Common myeloid progenitor, CD34-positive (primary cell): ENCODE results near the gene PARP11.

Source experiments
- CTCF ChIA-PET: fragments of 350-600 bp; sonication (Branson Sonifier 250); formaldehyde crosslinking; loops from one replicate; lab custom pipeline; 2021; ENCODE audit warnings: antibody characterized with exemption; lab: Charles Lee
- POLR2A ChIA-PET: fragments of 350-600 bp; sonication (Branson Sonifier 250); formaldehyde crosslinking; loops from one replicate; lab custom pipeline; 2021; ENCODE audit warnings: antibody characterized with exemption; lab: Charles Lee
- DNase-seq, 3 donors: peaks; one replicate each; pipeline versions ENCODE4 v3.0.0 to v3.0.0-alpha.2; 2013
- H3K27ac ChIP-seq, 2 experiments: 1 replicate in 1 of 2; 2 replicates in 1 of 2; pipeline ENCODE4 v1.7.0; 2013; ENCODE audit warnings: inconsistent platforms in 2 of 2, low read length in 2 of 2, mild to moderate bottlenecking in 2 of 2, low read depth in 1 of 2, moderate library complexity in 1 of 2; ENCODE audit not compliant: severe bottlenecking in 2 of 2, insufficient read depth in 1 of 2, poor library complexity in 1 of 2
- H3K27me3 ChIP-seq, 5 experiments: replicated peaks in 2 of 5; 1 replicate in 3 of 5; 2 replicates in 2 of 5; pipeline versions ENCODE4 v1.6.1 to v1.7.0; 2013; ENCODE audit warnings: low read length in 4 of 5, mild to moderate bottlenecking in 2 of 5, moderate library complexity in 2 of 5, inconsistent platforms in 1 of 5; ENCODE audit not compliant: insufficient read depth in 5 of 5, control insufficient read depth in 4 of 5
- H3K36me3 ChIP-seq, 4 experiments: 1 replicate in 2 of 4; 2 replicates in 2 of 4; pipeline versions ENCODE4 v1.6.1 to v1.7.0; 2013; ENCODE audit warnings: low read length in 3 of 4, control low read depth in 1 of 4, mild to moderate bottlenecking in 1 of 4; ENCODE audit not compliant: control insufficient read depth in 4 of 4, insufficient read depth in 4 of 4
- H3K4me1 ChIP-seq, 4 experiments: 1 replicate in 3 of 4; 2 replicates in 1 of 4; pipeline versions ENCODE4 v1.6.1 to v1.7.1; 2013; ENCODE audit warnings: low read length in 3 of 4, mild to moderate bottlenecking in 3 of 4, control low read depth in 1 of 4, inconsistent platforms in 1 of 4, moderate library complexity in 1 of 4; ENCODE audit not compliant: control insufficient read depth in 4 of 4, insufficient read depth in 4 of 4; ENCODE audit errors: control extremely low read depth in 1 of 4
- H3K4me3 ChIP-seq, 7 experiments: 1 replicate in 4 of 7; 2 replicates in 3 of 7; pipeline versions ENCODE4 v1.5.1 to v1.7.0; 2013; ENCODE audit warnings: mild to moderate bottlenecking in 7 of 7, low read length in 6 of 7, moderate library complexity in 6 of 7, inconsistent platforms in 2 of 7, low read depth in 2 of 7, control low read depth in 1 of 7; ENCODE audit not compliant: insufficient read depth in 4 of 7, control insufficient read depth in 1 of 7; ENCODE audit errors: extremely low read depth in 1 of 7
- H3K9me3 ChIP-seq, 5 experiments: 1 replicate in 4 of 5; 2 replicates in 1 of 5; pipeline versions ENCODE4 v1.6.1 to v1.7.1; 2013; ENCODE audit warnings: low read length in 4 of 5, mild to moderate bottlenecking in 2 of 5, inconsistent platforms in 1 of 5, low read depth in 1 of 5, moderate library complexity in 1 of 5; ENCODE audit not compliant: control insufficient read depth in 4 of 5, insufficient read depth in 2 of 5; ENCODE audit errors: control extremely low read depth in 1 of 5
- WGBS: methylation state at CpG from one replicate; pipeline ENCODE4 v1.1.5; 2013; ENCODE audit not compliant: insufficient coverage; 5-methylcytosine and 5-hydroxymethylcytosine counted together

Gene PARP11

DNA sequence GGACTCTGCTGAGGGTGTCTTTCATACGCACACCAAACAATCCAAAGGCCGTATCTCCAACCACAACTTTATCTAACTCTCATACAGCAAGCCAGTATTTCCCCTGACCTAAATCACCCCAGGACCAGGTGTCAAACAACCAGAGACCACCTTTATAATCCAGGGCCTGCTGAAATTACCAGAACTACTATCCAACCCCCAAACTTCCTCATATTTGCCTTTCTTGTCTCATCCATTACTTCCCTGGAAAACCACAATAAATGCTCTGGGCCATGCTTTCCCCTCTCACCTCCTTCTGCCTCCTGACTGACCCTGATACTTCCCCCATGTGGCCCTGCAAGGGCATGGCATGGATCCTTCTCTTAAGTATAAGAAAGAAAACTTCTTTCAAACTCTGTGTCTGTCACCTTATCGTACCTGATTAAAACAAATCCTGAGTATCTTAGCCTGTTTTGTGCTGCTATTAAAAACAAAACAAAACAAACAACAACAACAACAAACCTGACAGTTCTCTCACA is 75.6 kb downstream of the PARP11 start:
- Histone ChIP-seq H3K4me3 (no peak overlapping the region), H3K36me3 (peaks cover 0 to 4% (median under 1%) of the 10 kb centered on the region in 4 experiments), H3K27ac (no peak overlapping the region), H3K27me3 (no peaks in the 10 kb centered on the region), H3K9me3 (no peaks in the 10 kb centered on the region), H3K4me1 (peaks cover 0 to 12% (median 5%) of the 10 kb centered on the region in 4 experiments)
- POLR2A ChIA-PET, result no interaction called here
- CTCF ChIA-PET, result interaction anchor here (0.9 kb wide), 1 partner anchor 14 kb away, joined by 3 read pairs; no protein-coding TSS in a partner anchor
- peak; percentile 25 to 62 (median 54) for DNase-seq
- WGBS, result 25% methylated on average over 3 of the region's 3 CpGs

DNA sequence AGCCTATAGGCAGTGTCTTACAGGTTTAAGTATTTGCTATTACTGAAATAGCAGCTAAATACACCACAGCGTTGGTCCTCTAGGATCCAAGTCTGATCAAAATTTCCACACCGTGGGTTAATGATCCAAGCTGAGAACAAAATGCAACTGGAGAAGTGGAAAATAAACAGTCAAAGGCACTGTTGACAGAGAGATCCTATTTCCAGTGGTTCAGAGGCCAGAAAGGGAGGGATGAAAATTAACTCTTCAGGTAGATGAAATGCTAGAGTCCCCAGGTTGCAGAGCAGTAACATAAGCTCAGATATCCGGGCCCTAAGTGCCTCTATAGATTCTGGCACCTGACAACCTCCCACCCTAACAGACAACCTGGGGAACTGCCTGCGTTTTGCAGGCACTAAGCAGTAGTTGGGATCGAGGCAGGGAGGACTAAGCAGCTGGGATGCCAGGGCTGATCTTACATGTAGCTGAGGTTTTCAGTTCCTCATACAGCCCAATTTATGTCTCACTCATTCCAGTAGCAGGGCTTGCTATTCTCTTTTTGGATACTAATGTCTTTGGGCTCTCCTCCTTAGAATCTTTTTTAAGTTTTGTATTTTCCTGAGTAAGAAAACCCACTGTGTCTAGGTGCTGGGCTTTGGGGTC is 77.6 kb downstream of the PARP11 start:
- Histone ChIP-seq H3K27ac (no peak overlapping the region), H3K4me1 (peaks cover 0 to 12% (median 5%) of the 10 kb centered on the region in 4 experiments), H3K4me3 (no peak overlapping the region), H3K36me3 (peaks cover 0 to 2% (median 0%) of the 10 kb centered on the region in 4 experiments), H3K27me3 (no peaks in the 10 kb centered on the region), H3K9me3 (no peaks in the 10 kb centered on the region)
- ChIA-PET POLR2A (interaction anchor here (0.7 kb wide), 1 partner anchor 494 kb away, joined by 4 read pairs; no protein-coding TSS in a partner anchor), CTCF (interaction anchor here (1.1 to 1.9 kb wide), 2 partner anchors 8 to 495 kb away, joined by 4 to 9 read pairs; no protein-coding TSS in a partner anchor)
- DNase-seq, result no peak
- WGBS, result 94% methylated on average over 5 of the region's 5 CpGs

DNA sequence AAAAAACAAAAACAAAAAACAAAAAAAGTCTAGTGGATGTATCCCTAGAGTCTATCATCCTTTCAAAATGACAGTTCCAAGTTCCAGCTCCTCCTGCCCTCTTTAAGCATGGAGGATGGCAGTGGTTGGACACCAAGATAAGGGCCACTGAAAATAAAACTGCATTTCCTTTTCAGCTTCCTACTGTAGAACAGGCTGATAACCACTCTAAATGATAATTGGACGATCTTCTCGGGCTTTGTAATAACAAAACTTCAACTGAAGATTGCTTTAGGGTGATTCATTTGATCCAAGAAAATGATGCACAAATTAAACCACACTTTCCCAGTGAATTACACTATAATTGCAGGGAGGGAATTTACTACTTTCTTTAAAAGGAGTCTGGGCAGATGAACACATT is 78.1 kb downstream of the PARP11 start:
- Histone ChIP-seq H3K27me3 (no peaks in the 10 kb centered on the region), H3K4me1 (peaks cover 0 to 12% (median 5%) of the 10 kb centered on the region in 4 experiments), H3K4me3 (no peak overlapping the region), H3K36me3 (peaks cover 0 to 2% (median 0%) of the 10 kb centered on the region in 4 experiments), H3K9me3 (no peaks in the 10 kb centered on the region), H3K27ac (no peak overlapping the region)
- POLR2A ChIA-PET, result no interaction called here
- WGBS, result no CpG with 5 or more reads among the region's 2 CpGs
- peak in 1 of 3 donors; percentile 14 for DNase-seq
- CTCF ChIA-PET, result interaction anchor here (1.9 kb wide), 1 partner anchor 9 kb away, joined by 9 read pairs; no protein-coding TSS in a partner anchor

DNA sequence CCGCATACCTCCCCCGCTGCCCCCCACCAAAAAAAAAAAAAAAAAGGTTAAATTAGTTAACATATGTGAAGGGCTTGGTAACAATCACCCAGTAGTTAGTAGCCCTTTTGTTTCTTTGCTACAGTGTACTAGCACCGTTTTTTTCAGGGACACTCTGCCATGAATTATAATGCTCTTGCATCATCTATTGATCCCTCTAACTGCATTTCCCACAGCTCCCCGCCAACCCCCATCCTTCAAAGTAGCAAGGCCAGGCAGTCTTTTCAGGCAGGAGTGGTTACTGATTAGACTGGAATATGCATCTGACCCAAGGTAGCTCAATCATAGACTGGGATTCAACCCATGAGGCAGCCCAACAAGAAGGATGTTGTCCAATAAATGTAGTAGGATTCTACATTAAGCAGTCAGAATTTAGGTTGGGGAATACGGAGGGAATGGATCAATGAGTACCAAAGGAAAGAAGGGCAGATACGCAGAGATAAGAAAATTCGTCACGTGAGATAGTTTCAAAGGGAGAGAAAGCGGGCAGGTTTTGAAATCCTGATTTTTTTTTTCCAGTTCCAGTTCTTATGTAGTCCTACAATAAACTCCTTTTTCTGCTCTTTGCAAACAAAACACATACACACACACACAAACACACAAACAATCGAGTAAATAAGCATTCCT is 80.4 kb downstream of the PARP11 start:
- ChIA-PET POLR2A (no interaction called here), CTCF (interaction anchor here (1.4 kb wide), 1 partner anchor 15 kb away, joined by 6 read pairs; no protein-coding TSS in a partner anchor)
- no peaks in the 10 kb centered on the region for H3K27me3 ChIP-seq
- 95% methylated on average over 6 of the region's 10 CpGs for WGBS
- H3K9me3 ChIP-seq, result peaks cover 0 to 3% (median 0%) of the 10 kb centered on the region in 5 experiments
- no peaks in the 10 kb centered on the region for H3K36me3 ChIP-seq
- no peak overlapping the region for H3K4me3 ChIP-seq
- no peak overlapping the region for H3K27ac ChIP-seq
- peaks cover 0 to 6% (median 3%) of the 10 kb centered on the region in 4 experiments for H3K4me1 ChIP-seq
- DNase-seq, result no peak

DNA sequence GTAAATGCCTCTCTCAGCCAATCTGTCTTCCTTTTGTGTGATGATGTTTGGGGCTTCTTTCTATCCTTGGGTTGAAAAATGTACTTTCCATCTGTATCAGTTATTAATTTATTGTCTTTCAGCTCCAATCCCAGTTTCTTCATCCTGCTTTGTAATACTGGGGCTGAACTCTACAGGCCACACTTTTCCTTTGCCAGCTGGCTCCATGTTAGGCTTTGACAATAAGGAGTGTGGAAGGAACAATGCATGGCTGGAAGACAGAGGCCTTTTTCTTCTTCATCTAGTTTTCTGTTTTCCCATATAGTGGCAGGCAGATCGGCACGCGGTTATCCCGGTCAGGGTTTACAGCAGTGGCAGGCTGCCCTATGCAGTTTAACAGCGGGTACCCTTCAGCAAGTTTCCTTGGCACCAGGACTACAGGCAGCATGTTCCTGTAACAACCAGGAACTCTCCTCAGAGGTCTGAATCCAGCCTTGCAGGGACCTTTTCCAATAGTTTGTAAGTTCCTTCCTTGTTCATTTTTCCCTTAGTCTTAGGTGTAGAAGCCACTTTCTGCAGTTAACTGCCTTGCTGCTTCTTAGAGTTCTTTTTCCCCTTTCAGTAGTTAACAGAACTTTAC is 81.8 kb downstream of the PARP11 start:
- 91% methylated on average over 5 of the region's 5 CpGs for WGBS
- no peak for DNase-seq
- Histone ChIP-seq H3K9me3 (peaks cover 0 to 3% (median 0%) of the 10 kb centered on the region in 5 experiments), H3K36me3 (no peaks in the 10 kb centered on the region), H3K27ac (no peak overlapping the region), H3K27me3 (no peaks in the 10 kb centered on the region), H3K4me1 (no peaks in the 10 kb centered on the region), H3K4me3 (no peak overlapping the region)
- ChIA-PET POLR2A (no interaction called here), CTCF (interaction anchor here (1.3 kb wide), 1 partner anchor 14 kb away, joined by 4 read pairs; no protein-coding TSS in a partner anchor)

DNA sequence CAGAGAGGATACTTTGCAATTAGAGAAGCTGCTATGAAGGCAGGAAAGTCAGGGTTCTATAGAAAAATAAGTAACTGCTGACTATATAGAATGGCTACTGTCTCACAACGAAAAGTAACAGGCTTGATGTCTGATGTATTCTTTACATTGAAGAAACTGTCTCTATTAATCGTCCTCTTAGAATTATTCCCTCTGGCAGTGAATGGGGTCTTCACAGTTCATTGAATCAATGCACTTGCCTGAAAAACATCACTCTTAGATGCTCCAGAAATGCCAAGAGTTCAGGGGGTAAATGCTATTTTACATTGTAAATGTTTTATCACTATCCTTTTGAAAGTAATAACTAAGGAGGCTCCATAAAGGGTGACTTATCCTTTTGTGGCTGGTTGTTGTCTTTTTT is 82.6 kb downstream of the PARP11 start:
- Histone ChIP-seq H3K4me1 (no peaks in the 10 kb centered on the region), H3K4me3 (no peak overlapping the region), H3K36me3 (no peaks in the 10 kb centered on the region), H3K9me3 (peaks cover 0 to 3% (median 0%) of the 10 kb centered on the region in 5 experiments), H3K27me3 (no peaks in the 10 kb centered on the region), H3K27ac (no peak overlapping the region)
- WGBS, result 100% methylated on average over 1 of the region's 2 CpGs
- CTCF ChIA-PET, result interaction anchor here (1.3 kb wide), 1 partner anchor 13 kb away, joined by 4 read pairs; no protein-coding TSS in a partner anchor
- POLR2A ChIA-PET, result no interaction called here
- DNase-seq, result no peak
